Measurements from ENCODE around the gene ANGEL2. TPM values are rescaled to one million over a fixed set of nuclear protein-coding genes. Genes with fewer than 3 reads are reported as not detected.

ANGEL2 gene
- total and polyA plus RNA-seq, 2 of the 4 experiments (the other 2 are of a cell fraction) = 13.4 to 44.1 TPM

DNA sequence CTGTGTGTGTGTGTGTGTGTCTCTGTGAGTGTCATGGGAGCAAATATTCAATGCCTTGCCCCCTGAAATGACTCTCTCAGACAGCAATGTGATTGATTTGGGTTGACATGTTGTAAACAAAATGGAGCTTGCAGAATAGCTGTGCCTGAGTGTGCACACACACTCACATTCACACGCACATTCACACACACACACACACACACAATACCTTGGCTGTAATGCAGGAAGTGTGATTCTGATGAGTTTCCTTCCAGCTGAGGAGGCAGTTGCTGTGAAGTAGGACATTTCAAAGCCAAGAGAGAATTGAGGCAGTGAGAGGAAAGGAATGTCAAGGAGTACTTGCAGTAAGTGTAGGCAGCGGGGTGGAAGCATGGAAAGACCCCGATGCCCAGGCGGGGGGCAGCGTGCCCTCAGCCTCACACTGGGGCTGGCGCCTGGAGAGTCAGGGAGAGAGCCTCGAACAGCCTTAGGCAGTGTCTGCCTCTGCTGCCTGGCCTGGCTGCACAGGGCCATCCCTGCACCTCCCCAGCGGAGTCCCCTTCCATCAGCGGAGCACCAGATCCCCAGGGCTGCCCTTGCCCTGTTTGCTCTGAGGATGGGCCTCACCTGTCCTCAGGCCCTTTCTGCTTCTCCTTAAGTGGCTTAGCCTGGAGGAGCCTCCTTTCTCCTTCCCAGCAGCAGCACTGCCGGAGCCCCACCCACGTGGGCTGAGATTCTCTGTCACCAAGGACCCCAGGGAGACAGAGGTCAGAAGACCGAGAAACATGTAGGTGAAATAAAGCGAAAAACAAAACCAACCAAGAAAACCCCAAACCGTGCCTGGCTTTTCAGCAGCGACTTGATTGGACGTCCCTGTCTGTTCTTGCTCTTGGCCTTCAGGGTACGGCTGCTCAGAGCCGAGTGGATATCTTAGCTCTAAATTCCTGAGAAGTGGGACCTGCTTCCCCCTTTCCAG is 56.1 kb downstream of the ANGEL2 start (continued):
- no peak for TF ChIP-seq RFX5 (IDR thresholded peaks at IDR 0.05; ENCODE audit: low read depth, low read length)

DNA sequence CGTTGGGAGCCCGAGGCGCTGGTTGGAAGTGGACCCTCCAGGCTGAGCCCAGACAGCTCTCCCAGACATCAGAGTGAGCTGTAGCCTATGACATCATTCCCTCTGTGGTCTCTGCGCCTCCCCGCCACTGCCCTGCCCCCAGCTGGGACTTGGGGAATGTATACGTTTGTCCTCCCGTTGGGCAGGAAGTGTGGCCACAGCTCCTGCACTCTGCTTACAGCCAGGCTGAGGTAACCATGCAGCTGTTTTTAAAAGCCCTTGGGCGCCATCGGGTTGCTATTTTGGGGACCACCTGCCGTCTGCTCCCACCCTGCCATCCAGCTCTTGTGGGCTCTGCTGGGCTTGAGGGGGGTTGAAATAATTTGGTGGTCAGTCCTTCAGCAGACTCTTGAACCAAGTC is 57.5 kb downstream of the ANGEL2 start:
- H2BK20ac ChIP-seq (ENCODE audit: low read depth, low read length) = no peak overlapping the region

More for the DNA sequence above, 57.5 kb downstream of the ANGEL2 start:
- no peak overlapping the region for H3K4me2 ChIP-seq (ENCODE audit: low read depth, low read length)
- H3K9ac ChIP-seq (ENCODE audit: low read depth, low read length) = no peak overlapping the region
- peak; percentile 78 for DNase-seq
- no peak overlapping the region for H3K18ac ChIP-seq (ENCODE audit: low read depth, low read length)
- H3K4me1 ChIP-seq (ENCODE audit: control insufficient read depth, insufficient read depth, low read length) = peaks cover 5% of the 10 kb centered on the region
- peak overlapping the region; percentile 43; the same call in 1 of the 2 replicates for H3K4ac ChIP-seq (ENCODE audit: low read depth, low read length)
- 33% methylated on average over 6 of the region's 10 CpGs; no CpG with 5 or more reads in 1 of the 2 experiments for WGBS, 2 experiments (ENCODE audit: extremely low coverage in 2 of 2, insufficient read length in 1 of 2)
- dilution Hi-C loops (cut with HindIII; ENCODE audit: low sequenced_read_pairs, unreplicated experiment) (no loop called here), intact Hi-C loops (cut with micrococcal nuclease) (no loop called here), in situ Hi-C loops (cut with MboI; ENCODE audit: low sequenced_read_pairs) (no loop called here)
- peak overlapping the region; percentile 19 for H2AK9ac ChIP-seq (replicated peaks; ENCODE audit: low read depth, low read length, poor library complexity)
- no peaks in the 10 kb centered on the region for H4K20me1 ChIP-seq (ENCODE audit: insufficient read depth, low read length)
- no peak overlapping the region for H3K4me3 ChIP-seq (ENCODE audit: insufficient read depth, low read depth, low read length)
- CTCF ChIA-PET = interaction anchor here (1.1 to 1.5 kb wide), 2 partner anchors 10 to 112 kb away, joined by 3 to 4 read pairs; no protein-coding TSS in a partner anchor
- POLR2A ChIA-PET (ENCODE audit: unreplicated experiment) = no interaction called here
- peak overlapping the region; percentile 73 for H2AFZ ChIP-seq (replicated peaks; ENCODE audit: low read length, poor library complexity)
- peak overlapping the region; percentile 53 for H2BK120ac ChIP-seq (ENCODE audit: low read depth, low read length)
- peak overlapping the region in 1 of 2 experiments; percentile 47; a peak in 1 of 4 replicates for H4K8ac ChIP-seq (ENCODE audit: low read depth in 2 of 2, low read length in 2 of 2)
- H2BK5ac ChIP-seq (ENCODE audit: low read depth, low read length, poor library complexity, severe bottlenecking) = no peak overlapping the region
- no TSS peak for BruUV-seq (replicated peaks)
- 0 out of 2 replicates have a peak overlapping the region, but pooled peaks have one; percentile 20 for H3K14ac ChIP-seq (replicated peaks; ENCODE audit: low read depth, low read length)
- TF ChIP-seq CHD1 (IDR thresholded peaks at IDR 0.05; ENCODE audit: low read depth, low read length) = no peak
- TF ChIP-seq, protein P1, sequence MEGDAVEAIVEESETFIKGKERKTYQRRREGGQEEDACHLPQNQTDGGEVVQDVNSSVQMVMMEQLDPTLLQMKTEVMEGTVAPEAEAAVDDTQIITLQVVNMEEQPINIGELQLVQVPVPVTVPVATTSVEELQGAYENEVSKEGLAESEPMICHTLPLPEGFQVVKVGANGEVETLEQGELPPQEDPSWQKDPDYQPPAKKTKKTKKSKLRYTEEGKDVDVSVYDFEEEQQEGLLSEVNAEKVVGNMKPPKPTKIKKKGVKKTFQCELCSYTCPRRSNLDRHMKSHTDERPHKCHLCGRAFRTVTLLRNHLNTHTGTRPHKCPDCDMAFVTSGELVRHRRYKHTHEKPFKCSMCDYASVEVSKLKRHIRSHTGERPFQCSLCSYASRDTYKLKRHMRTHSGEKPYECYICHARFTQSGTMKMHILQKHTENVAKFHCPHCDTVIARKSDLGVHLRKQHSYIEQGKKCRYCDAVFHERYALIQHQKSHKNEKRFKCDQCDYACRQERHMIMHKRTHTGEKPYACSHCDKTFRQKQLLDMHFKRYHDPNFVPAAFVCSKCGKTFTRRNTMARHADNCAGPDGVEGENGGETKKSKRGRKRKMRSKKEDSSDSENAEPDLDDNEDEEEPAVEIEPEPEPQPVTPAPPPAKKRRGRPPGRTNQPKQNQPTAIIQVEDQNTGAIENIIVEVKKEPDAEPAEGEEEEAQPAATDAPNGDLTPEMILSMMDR (conservative IDR thresholded peaks at IDR 0.05; ENCODE audit: low read depth, low read length) = no peak
- no peak for TF ChIP-seq SMC3 (IDR thresholded peaks at IDR 0.05; ENCODE audit: low read depth, low read length)
- no peak for TF ChIP-seq MXI1 (IDR thresholded peaks at IDR 0.05; ENCODE audit: borderline replicate concordance, low read depth, low read length)
- no peak for TF ChIP-seq RAD21 (IDR thresholded peaks at IDR 0.05; ENCODE audit: low read length)
- no peak for TF ChIP-seq RCOR1 (IDR thresholded peaks at IDR 0.05; ENCODE audit: insufficient replicate concordance, low read length)
- peak; percentile 36; the same call in 1 of the 2 replicates for TF ChIP-seq MAZ (IDR thresholded peaks at IDR 0.05; ENCODE audit: borderline replicate concordance, low read depth, low read length)
- TF ChIP-seq CEBPB (IDR thresholded peaks at IDR 0.05; ENCODE audit: low read depth, low read length) = peak; percentile 10; the same call in 1 of the 2 replicates
- TF ChIP-seq BHLHE40 (IDR thresholded peaks at IDR 0.05; ENCODE audit: low read depth, low read length) = no peak
- H3K9me3 ChIP-seq (ENCODE audit: control insufficient read depth, insufficient read depth, low read length) = no peaks in the 10 kb centered on the region
- no peaks in the 10 kb centered on the region; a peak in 1 of 4 replicates for H3K79me1 ChIP-seq (ENCODE audit: low read depth in 1 of 2, low read length in 2 of 2)
- no peak overlapping the region for H4K5ac ChIP-seq (ENCODE audit: low read depth, low read length)
- H4K91ac ChIP-seq (ENCODE audit: insufficient read depth, low read depth, low read length) = 0 out of 2 replicates have a peak overlapping the region, but pooled peaks have one; percentile 21
- peaks cover 6% of the 10 kb centered on the region for H3K9me1 ChIP-seq (ENCODE audit: insufficient read depth, low read length)
- peak; percentile 68 for ATAC-seq (ENCODE audit: low read depth)
- no peak overlapping the region for H3K27ac ChIP-seq (ENCODE audit: insufficient read depth, low read length)
- H2BK15ac ChIP-seq (ENCODE audit: low read depth, low read length) = no peak overlapping the region
- H3K27me3 ChIP-seq (ENCODE audit: control insufficient read depth, insufficient read depth, low read length) = no peaks in the 10 kb centered on the region
- no peak overlapping the region for H3K23ac ChIP-seq (ENCODE audit: low read depth, low read length)
- no peak overlapping the region for H2AK5ac ChIP-seq (ENCODE audit: low read depth, low read length)
- no peak overlapping the region for H3K56ac ChIP-seq (ENCODE audit: extremely low read depth, insufficient read depth, low read length)
- peaks cover 33% of the 10 kb centered on the region for H3K36me3 ChIP-seq (ENCODE audit: control insufficient read depth, insufficient read depth, low read length)
